ENCODE measurements around the gene SUMO3.
A peak's percentile ranks its signal among the peaks of the same experiment; 100 is the strongest.

SUMO3 gene

GRCh38 chr21:44765231-44766013, 52.4 kb downstream of the SUMO3 start:
- no peak for TF ChIP-seq CTCF (IDR thresholded peaks at IDR 0.05; ENCODE audit: low read depth, low read length)
- Histone ChIP-seq H3K36me3 (peaks cover 3% of the 10 kb centered on the region), H3K9me3 (no peaks in the 10 kb centered on the region), H3K27me3 (no peaks in the 10 kb centered on the region), H3K4me3 (ENCODE audit: low read depth, low read length) (no peak overlapping the region), H3K4me1 (no peaks in the 10 kb centered on the region)
- peak; percentile 48 for DNase-seq

GRCh38 chr21:44764319-44765230, 53.3 kb downstream of the SUMO3 start:
- Histone ChIP-seq H3K4me1 (no peaks in the 10 kb centered on the region), H3K4me3 (ENCODE audit: low read depth, low read length) (no peak overlapping the region)

GRCh38 chr21:44763451-44764318, 54.2 kb downstream of the SUMO3 start:
- H3K4me3 ChIP-seq (ENCODE audit: low read depth, low read length), result no peak overlapping the region
- no peaks in the 10 kb centered on the region for H3K36me3 ChIP-seq
- H3K4me1 ChIP-seq, result no peaks in the 10 kb centered on the region
- TF ChIP-seq CTCF (IDR thresholded peaks at IDR 0.05; ENCODE audit: low read depth, low read length), result no peak
- no peaks in the 10 kb centered on the region for H3K9me3 ChIP-seq
- no peak for DNase-seq
- H3K27me3 ChIP-seq, result no peaks in the 10 kb centered on the region

More at GRCh38 chr21:44764319-44765230, 53.3 kb downstream of the SUMO3 start:
- no peaks in the 10 kb centered on the region for H3K36me3 ChIP-seq
- no peak for TF ChIP-seq CTCF (IDR thresholded peaks at IDR 0.05; ENCODE audit: low read depth, low read length)
- H3K9me3 ChIP-seq, result no peaks in the 10 kb centered on the region
- DNase-seq, result no peak
- H3K27me3 ChIP-seq, result no peaks in the 10 kb centered on the region

GRCh38 chr21:44763050-44763378, 54.8 kb downstream of the SUMO3 start:
- no peak for DNase-seq
- Histone ChIP-seq H3K9me3 (no peaks in the 10 kb centered on the region), H3K36me3 (no peaks in the 10 kb centered on the region), H3K4me1 (no peaks in the 10 kb centered on the region), H3K4me3 (ENCODE audit: low read depth, low read length) (no peak overlapping the region), H3K27me3 (no peaks in the 10 kb centered on the region)
- no peak for TF ChIP-seq CTCF (IDR thresholded peaks at IDR 0.05; ENCODE audit: low read depth, low read length)

GRCh38 chr21:44762221-44763049, 55.4 kb downstream of the SUMO3 start:
- TF ChIP-seq CTCF (IDR thresholded peaks at IDR 0.05; ENCODE audit: low read depth, low read length), result no peak

More at GRCh38 chr21:44762221-44763049, 55.4 kb downstream of the SUMO3 start:
- Histone ChIP-seq H3K36me3 (no peaks in the 10 kb centered on the region), H3K4me3 (ENCODE audit: low read depth, low read length) (no peak overlapping the region), H3K9me3 (no peaks in the 10 kb centered on the region), H3K27me3 (no peaks in the 10 kb centered on the region), H3K4me1 (no peaks in the 10 kb centered on the region)
- no peak for DNase-seq
